GM19397 (cell line): ENCODE results near the gene MRPL57.
"Not testable (repeated sequence)": the region's sequence is repeated elsewhere in the genome, so short reads cannot be mapped to it uniquely, and the experiment has no call there.

Experiments
- ATAC-seq: cut with Tn5 transposase; IDR thresholded peaks from one replicate; pipeline ENCODE4 v1.9.1; 2021; ENCODE audit warnings: mild to moderate bottlenecking, moderate library complexity; ENCODE audit not compliant: unreplicated experiment

The MRPL57 gene

GRCh38 chr13:21194756-21195155 lies 18.3 kb downstream of the MRPL57 start:
- not testable (repeated sequence) for ATAC-seq

- ATAC-seq, result not testable (repeated sequence)
These were observed 21.3 kb downstream of the MRPL57 start for GRCh38 chr13:21197606-21198225.

GRCh38 chr13:21198391-21198790 lies 21.9 kb downstream of the MRPL57 start:
- ATAC-seq, result not testable (repeated sequence)

GRCh38 chr13:21201456-21202190 lies 25.2 kb downstream of the MRPL57 start:
- ATAC-seq, result not testable (repeated sequence)

GRCh38 chr13:21202767-21203531 lies 26.5 kb downstream of the MRPL57 start:
- ATAC-seq, result no peak

- ATAC-seq, result no peak
These were observed 32.2 kb downstream of the MRPL57 start for GRCh38 chr13:21208652-21209154.

GRCh38 chr13:21212138-21212775 lies 35.8 kb downstream of the MRPL57 start:
- ATAC-seq, result no peak

- ATAC-seq, result not testable (repeated sequence)
These were observed 39.0 kb downstream of the MRPL57 start for GRCh38 chr13:21215419-21215818.

- no peak for ATAC-seq
These were observed 39.9 kb downstream of the MRPL57 start for GRCh38 chr13:21216332-21216731.

GRCh38 chr13:21218351-21219035 lies 42.0 kb downstream of the MRPL57 start:
- peak; percentile 95 for ATAC-seq

- ATAC-seq, result peak; percentile 48
These were observed 42.6 kb downstream of the MRPL57 start for GRCh38 chr13:21219036-21219381.

- not testable (repeated sequence) for ATAC-seq
These were observed 43.3 kb downstream of the MRPL57 start for GRCh38 chr13:21219716-21220115.

GRCh38 chr13:21221268-21221667 lies 44.8 kb downstream of the MRPL57 start:
- ATAC-seq, result no peak

GRCh38 chr13:21225082-21225481 lies 48.6 kb downstream of the MRPL57 start:
- ATAC-seq, result no peak

GRCh38 chr13:21225841-21226581 lies 49.6 kb downstream of the MRPL57 start:
- no peak for ATAC-seq

GRCh38 chr13:21227917-21228316 lies 51.5 kb downstream of the MRPL57 start:
- no peak for ATAC-seq
